Measurements from ENCODE around the gene TSPAN14.

TSPAN14 gene

GRCh38 chr10:80465451-80465835, 11.3 kb downstream of the TSPAN14 start:
- H3K9me3 ChIP-seq (ENCODE audit: insufficient read depth, low read length) = no peaks in the 10 kb centered on the region
- H4K20me1 ChIP-seq (ENCODE audit: low read depth, low read length) = no peaks in the 10 kb centered on the region; the same call in 1 of the 2 replicates
- TF ChIP-seq EZH2phosphoT487 (conservative IDR thresholded peaks at IDR 0.05; ENCODE audit: low read length) (no peak), CTCF (IDR thresholded peaks at IDR 0.05; ENCODE audit: insufficient read depth, low read length, poor library complexity, severe bottlenecking) (no peak)
- no peak overlapping the region for H3K9ac ChIP-seq (ENCODE audit: low read length)
- no peak overlapping the region for H2AFZ ChIP-seq (ENCODE audit: low read depth, low read length, severe bottlenecking)
- no peaks in the 10 kb centered on the region for H3K27me3 ChIP-seq (ENCODE audit: low read length)
- no peaks in the 10 kb centered on the region for H3K9me2 ChIP-seq (replicated peaks; ENCODE audit: insufficient read depth, low read length)
- H3K36me3 ChIP-seq (ENCODE audit: low read length) = no peaks in the 10 kb centered on the region
- peak overlapping the region; percentile 20 for H3K4me2 ChIP-seq (ENCODE audit: low read depth, low read length, poor library complexity, severe bottlenecking)
- H3K4me3 ChIP-seq (ENCODE audit: insufficient read depth, low read length, poor library complexity, severe bottlenecking) = no peak overlapping the region
- peak overlapping the region; percentile 60 for H3K27ac ChIP-seq (ENCODE audit: low read depth, low read length)
- no peaks in the 10 kb centered on the region for H3K79me2 ChIP-seq (ENCODE audit: insufficient read depth, low read length)
- H3F3A ChIP-seq (ENCODE audit: insufficient read depth) = no peaks in the 10 kb centered on the region

GRCh38 chr10:80465839-80466590, 11.9 kb downstream of the TSPAN14 start:
- Histone ChIP-seq H4K20me1 (ENCODE audit: low read depth, low read length) (no peaks in the 10 kb centered on the region; the same call in 1 of the 2 replicates), H3K27ac (ENCODE audit: low read depth, low read length) (peak overlapping the region; percentile 60)

GRCh38 chr10:80466724-80467326, 12.7 kb downstream of the TSPAN14 start:
- H3K4me3 ChIP-seq (ENCODE audit: insufficient read depth, low read length, poor library complexity, severe bottlenecking) = no peak overlapping the region
- no peaks in the 10 kb centered on the region for H3K27me3 ChIP-seq (ENCODE audit: low read length)
- H2AFZ ChIP-seq (ENCODE audit: low read depth, low read length, severe bottlenecking) = no peak overlapping the region
- TF ChIP-seq EZH2phosphoT487 (conservative IDR thresholded peaks at IDR 0.05; ENCODE audit: low read length) (no peak), CTCF (IDR thresholded peaks at IDR 0.05; ENCODE audit: insufficient read depth, low read length, poor library complexity, severe bottlenecking) (no peak)
- no peak overlapping the region for H3K9ac ChIP-seq (ENCODE audit: low read length)
- no peak overlapping the region for H3K27ac ChIP-seq (ENCODE audit: low read depth, low read length)
- no peaks in the 10 kb centered on the region for H3K79me2 ChIP-seq (ENCODE audit: insufficient read depth, low read length)
- H4K20me1 ChIP-seq (ENCODE audit: low read depth, low read length) = no peaks in the 10 kb centered on the region; the same call in 1 of the 2 replicates
- no peak overlapping the region for H3K4me2 ChIP-seq (ENCODE audit: low read depth, low read length, poor library complexity, severe bottlenecking)
- H3K36me3 ChIP-seq (ENCODE audit: low read length) = no peaks in the 10 kb centered on the region
- no peaks in the 10 kb centered on the region for H3K9me3 ChIP-seq (ENCODE audit: insufficient read depth, low read length)
- H3F3A ChIP-seq (ENCODE audit: insufficient read depth) = no peaks in the 10 kb centered on the region
- no peaks in the 10 kb centered on the region for H3K9me2 ChIP-seq (replicated peaks; ENCODE audit: insufficient read depth, low read length)

More at GRCh38 chr10:80465839-80466590, 11.9 kb downstream of the TSPAN14 start:
- Histone ChIP-seq H3K4me2 (ENCODE audit: low read depth, low read length, poor library complexity, severe bottlenecking) (peak overlapping the region; percentile 20), H3K4me3 (ENCODE audit: insufficient read depth, low read length, poor library complexity, severe bottlenecking) (no peak overlapping the region), H3K9ac (ENCODE audit: low read length) (no peak overlapping the region), H3K36me3 (ENCODE audit: low read length) (no peaks in the 10 kb centered on the region), H3F3A (ENCODE audit: insufficient read depth) (no peaks in the 10 kb centered on the region), H2AFZ (ENCODE audit: low read depth, low read length, severe bottlenecking) (no peak overlapping the region), H3K27me3 (ENCODE audit: low read length) (no peaks in the 10 kb centered on the region), H3K9me3 (ENCODE audit: insufficient read depth, low read length) (no peaks in the 10 kb centered on the region), H3K79me2 (ENCODE audit: insufficient read depth, low read length) (no peaks in the 10 kb centered on the region), H3K9me2 (replicated peaks; ENCODE audit: insufficient read depth, low read length) (no peaks in the 10 kb centered on the region)
- TF ChIP-seq CTCF (IDR thresholded peaks at IDR 0.05; ENCODE audit: insufficient read depth, low read length, poor library complexity, severe bottlenecking) (no peak), EZH2phosphoT487 (conservative IDR thresholded peaks at IDR 0.05; ENCODE audit: low read length) (no peak)
